HG03439 (cell line): ENCODE measurements around the gene RDX.

ENCODE experiments used
- ATAC-seq: cut with Tn5 transposase; IDR thresholded peaks from one replicate; pipeline ENCODE4 v1.9.1; 2021; ENCODE audit warnings: mild to moderate bottlenecking, moderate library complexity; ENCODE audit not compliant: unreplicated experiment

Gene RDX

GRCh38 chr11:110176366-110177085 lies 119.9 kb downstream of the RDX start:
- ATAC-seq: no peak

- no peak for ATAC-seq
These were observed 121.6 kb downstream of the RDX start for GRCh38 chr11:110174645-110175310.

DNA sequence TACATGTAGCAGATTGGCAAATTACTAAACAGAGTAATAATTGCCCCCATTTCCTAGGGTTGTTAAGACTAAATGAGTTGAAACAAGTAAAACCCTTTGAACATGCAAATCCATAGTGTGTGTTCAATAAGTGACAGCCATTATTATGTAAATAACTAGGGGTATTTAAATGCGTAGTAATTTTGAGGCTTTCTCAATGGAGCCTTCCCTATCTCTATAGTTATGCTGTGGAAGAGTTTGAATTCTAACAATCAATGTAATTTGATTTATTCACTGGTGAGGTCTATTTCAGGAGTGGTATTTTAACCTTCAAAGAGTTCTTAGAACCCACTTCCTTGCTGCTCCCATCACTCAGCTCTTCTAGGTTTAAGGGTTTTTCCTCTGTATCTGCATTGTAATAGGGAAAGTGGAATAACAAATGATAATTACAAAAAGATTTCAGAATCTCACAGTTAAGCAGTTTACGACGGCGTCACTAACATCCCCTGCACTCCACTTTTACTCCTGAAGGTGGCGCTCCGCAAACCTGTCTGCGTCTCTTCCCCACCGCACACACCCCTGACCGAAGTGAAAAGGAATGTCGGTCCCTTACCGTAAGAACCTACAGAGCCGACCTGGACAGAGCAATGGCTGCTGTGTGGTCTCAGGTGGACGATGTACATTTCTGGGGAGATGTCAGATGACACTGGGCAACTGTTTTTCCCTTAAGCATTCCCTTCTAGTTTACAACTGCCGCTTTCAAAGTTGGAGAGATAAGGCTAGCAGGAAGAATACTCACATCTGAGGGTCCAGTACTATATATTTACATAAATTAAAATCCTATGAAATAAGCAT lies 122.4 kb downstream of the RDX start:
- ATAC-seq: peak; percentile 55

GRCh38 chr11:110172468-110173065 lies 123.8 kb downstream of the RDX start:
- ATAC-seq: no peak

DNA sequence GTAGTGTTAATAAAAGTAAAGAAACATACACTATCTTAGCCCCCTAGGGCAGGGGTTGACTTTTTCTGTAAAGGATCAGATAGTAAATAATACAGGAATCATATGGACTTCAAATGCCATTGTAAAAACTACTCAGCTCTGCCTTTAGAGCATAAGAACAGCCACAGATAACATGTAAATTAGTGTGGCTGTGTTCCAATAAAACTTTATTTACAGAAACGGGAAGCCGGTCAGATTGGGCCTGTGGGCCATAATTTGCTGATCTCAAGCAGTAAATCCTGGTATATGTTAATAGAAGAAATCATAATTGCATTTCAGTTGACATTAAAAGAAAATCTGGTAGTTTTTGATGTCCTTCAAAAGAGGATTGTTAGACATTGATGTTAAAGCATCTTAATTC lies 126.7 kb downstream of the RDX start:
- ATAC-seq: no peak

GRCh38 chr11:110168033-110168803 lies 128.2 kb downstream of the RDX start:
- ATAC-seq: no peak

DNA sequence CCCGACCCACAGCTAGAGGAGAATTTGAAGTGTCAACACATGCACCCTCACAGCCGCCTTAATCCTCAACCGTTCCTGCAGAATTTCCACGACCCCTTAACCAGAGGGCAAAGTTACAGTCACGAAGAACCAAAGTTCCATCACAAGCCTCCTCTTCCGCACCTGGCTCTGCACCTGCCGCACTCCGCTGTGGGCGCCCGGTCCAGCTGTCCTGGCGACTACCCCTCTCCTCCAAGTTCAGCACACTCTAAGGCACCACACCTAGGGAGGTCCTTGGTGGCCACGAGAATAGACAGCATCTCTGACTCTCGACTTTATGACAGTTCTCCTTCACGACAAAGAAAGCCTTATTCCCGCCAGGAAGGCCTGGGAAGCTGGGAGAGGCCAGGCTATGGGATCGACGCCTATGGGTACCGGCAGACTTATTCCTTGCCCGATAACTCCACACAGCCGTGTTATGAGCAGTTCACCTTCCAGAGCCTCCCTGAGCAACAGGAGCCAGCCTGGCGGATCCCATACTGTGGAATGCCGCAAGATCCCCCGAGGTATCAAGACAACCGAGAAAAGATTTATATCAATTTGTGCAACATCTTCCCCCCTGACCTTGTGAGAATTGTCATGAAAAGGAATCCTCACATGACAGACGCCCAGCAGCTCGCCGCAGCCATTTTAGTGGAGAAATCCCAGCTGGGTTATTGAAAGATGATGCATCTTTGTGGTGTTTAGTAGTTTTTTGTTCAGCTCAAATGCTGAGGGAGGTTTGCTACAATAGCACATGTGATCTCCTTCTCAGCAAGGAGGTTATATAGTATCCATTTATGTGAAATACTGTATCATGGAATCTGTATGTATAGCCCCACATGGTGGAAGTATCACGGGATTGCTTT lies 131.1 kb downstream of the RDX start:
- ATAC-seq: no peak

DNA sequence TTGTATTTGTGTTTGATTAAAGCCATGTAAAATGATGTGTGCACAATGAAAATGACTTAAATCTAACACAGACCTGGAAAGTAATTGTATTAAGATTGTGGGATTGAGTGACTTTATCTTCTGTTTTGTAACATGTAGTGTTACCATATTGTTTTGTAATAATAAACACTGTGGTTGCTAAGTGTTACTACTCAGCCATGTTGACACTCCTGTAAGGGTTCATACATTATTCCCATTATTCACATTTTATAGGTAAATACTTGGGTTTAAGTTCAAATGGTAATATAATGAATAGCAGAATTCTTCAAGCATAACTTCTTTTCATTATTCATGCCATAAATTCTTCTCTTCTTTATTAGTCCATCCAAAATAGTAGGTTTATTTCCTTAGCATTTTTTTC lies 134.2 kb downstream of the RDX start:
- ATAC-seq: no peak

DNA sequence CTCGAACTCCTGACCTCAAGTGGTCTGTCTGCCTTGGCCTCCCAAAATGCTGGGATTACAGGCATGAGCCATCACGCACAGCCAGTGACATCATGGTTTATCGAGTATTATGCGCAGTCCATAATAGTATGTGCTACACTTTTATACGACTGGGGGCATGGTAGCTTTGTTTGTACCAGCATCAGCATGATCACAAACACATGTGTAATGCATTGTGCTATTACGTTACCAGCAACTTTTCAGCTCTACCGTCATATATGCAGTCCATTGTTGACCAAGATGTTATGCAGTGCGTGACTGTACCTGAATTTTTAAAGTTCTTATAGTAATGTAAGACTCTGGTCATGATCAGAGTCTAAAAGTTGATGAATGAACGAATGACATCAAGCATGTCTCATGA lies 135.4 kb downstream of the RDX start:
- ATAC-seq: no peak

GRCh38 chr11:110160437-110160836 lies 136.0 kb downstream of the RDX start:
- no peak for ATAC-seq

GRCh38 chr11:110160016-110160415 lies 136.4 kb downstream of the RDX start:
- ATAC-seq: no peak

GRCh38 chr11:110159476-110159875 lies 136.9 kb downstream of the RDX start:
- ATAC-seq: no peak

- ATAC-seq: no peak
These were observed 137.9 kb downstream of the RDX start for GRCh38 chr11:110158317-110159200.

DNA sequence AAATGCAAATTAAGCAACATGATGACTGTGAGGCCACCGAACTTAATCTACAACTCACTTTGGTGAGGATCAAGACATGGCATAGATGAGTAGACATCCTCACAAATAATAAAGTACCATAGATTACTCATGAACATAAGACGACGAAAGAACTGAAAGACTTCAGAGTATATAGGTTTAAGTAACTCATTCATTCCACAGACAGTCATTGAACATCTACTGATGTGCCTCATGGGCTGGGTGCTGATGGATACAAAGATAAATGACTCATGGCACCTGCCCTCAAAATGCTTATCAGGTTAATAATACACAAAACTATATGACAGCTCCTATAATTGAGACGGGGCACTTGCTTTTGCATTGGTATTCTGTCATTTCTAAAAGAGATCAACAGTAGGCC lies 139.9 kb downstream of the RDX start:
- no peak for ATAC-seq

- no peak for ATAC-seq
These were observed 142.9 kb downstream of the RDX start for GRCh38 chr11:110153474-110153873.

- ATAC-seq: no peak
These were observed 144.2 kb downstream of the RDX start for GRCh38 chr11:110152199-110152598.

DNA sequence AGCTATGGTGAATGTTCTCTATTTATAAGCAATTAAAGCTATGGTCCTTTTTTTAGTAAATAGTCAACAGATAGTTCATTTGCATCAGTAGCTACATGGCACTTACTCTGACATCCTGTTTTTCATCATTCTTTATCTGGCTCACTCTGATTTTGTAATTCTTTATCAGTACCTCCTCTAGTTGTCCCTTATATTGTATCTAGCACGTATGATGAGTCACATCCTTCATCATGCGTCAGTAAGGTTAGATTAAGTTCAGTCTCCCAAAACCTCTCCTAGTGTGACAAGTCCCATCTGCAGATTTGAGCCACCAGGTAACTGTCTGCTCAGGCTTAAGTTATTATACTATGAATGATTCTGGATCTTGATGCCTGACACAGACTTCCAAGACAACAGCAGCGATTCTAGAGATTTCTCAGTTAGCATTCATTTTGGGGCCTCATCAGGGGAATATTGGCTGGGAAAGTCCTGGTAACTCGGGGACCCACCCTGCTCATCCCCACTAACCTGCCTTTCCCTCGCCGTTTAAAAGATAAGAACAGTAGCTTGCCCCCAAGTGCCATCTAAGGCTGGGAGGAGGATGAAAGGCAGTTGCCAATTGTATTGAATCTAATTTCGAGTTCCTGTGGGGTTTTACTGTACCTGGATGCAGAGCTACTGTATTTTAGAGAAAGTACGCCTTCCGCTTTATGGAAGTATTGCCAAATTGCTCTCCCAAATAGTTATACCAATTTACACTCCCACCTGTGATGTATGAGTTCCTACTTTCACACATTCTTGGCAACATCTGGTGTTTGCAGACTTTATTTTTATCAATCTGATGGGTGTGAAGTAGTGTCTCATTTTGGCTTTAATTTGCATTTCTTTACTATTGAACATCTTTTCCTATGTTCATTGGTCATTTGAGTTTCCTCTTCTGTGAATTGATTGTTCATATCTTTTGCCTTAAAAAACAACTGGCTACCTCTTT lies 147.4 kb downstream of the RDX start:
- ATAC-seq: peak; percentile 48
